ENCODE data around the gene DFFB. TPM values are rescaled to one million over a fixed set of nuclear protein-coding genes. Genes with fewer than 3 reads are reported as not detected.

DFFB gene
- total and polyA plus RNA-seq, 5 donors from 2014 or later, result 11.2 to 15.4 (median 13.2) TPM

DNA sequence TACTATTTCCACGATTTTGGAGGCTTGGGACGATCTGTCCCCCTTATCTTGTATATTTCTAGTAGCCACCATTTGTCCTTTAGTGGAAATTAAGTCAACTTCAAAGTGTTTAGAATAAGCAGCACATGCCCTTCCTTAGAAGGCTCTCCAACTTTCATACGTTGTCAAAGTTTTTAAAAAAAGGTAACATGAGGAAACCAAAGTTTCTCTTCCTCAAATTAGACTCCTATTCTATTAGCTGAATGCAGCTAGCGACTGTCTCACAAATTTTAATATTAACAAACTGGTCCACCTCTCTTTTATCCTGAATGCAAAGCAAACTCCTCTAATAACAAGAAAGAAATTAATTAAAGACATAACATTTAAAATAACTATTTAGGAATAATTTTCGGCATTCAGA, 35.9 kb downstream of the DFFB start:
- Histone ChIP-seq H3K27ac (ENCODE audit: insufficient read depth, low read length, poor library complexity, severe bottlenecking) (no peak overlapping the region), H3K4me3 (ENCODE audit: low read depth, low read length) (no peak overlapping the region), H3K36me3 (ENCODE audit: control insufficient read depth, insufficient read depth, low read length) (peaks cover 42% of the 10 kb centered on the region), H3K4me1 (ENCODE audit: control insufficient read depth, insufficient read depth, low read length, poor library complexity, severe bottlenecking) (no peaks in the 10 kb centered on the region), H3K9me3 (ENCODE audit: control insufficient read depth in 2 of 2, low read length in 2 of 2) (peaks cover 0 to 6% of the 10 kb centered on the region in 2 experiments), H3K27me3 (ENCODE audit: control insufficient read depth, insufficient read depth, low read length) (no peaks in the 10 kb centered on the region)
- peaks cover 22% of the 10 kb centered on the region for H3K36me3 Mint-ChIP-seq
- no peak overlapping the region for H3K4me3 Mint-ChIP-seq
- ATAC-seq (ENCODE audit: low read depth in 2 of 2) (no peak), DNase-seq (no peak)
- H3K4me1 Mint-ChIP-seq, result peaks cover 7 to 28% (median 18%) of the 10 kb centered on the region in 4 donors
- H3K27ac Mint-ChIP-seq, result peak overlapping the region in 1 of 3 donors; percentile 50
- H3K27me3 Mint-ChIP-seq, result no peaks in the 10 kb centered on the region
- peaks cover 0 to 9% (median 4%) of the 10 kb centered on the region in 7 donors for H3K9me3 Mint-ChIP-seq

DNA sequence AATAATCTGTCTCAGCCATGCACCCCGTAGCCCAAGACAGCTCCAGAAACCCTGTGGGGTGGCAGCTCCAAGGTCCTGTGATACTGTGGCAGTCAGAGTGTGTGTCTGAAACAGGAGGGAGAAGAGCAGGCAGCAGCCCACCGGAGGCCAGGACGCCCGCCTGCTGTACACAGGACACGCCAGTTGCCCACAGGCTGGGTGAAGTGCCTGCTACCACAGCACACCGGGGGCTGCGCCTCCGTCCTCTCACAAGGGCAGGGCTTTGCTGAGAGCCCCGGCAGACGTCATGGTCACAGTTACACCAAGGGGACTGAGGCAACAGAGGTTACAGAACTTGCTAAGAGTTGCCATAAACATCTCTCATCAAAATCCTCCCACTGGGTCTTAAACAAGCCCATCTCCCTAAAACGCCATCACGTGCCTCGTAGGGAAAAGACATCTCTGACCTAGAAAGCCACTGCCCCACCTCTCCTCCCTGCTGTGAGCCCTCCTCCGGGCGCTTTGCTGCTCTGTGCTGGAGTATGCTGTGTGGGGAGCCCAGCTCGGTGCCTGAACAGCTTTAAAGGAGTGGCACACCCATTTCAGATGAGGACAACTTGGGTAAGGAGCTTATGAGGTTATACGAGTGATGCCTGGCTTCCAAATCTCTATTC, 37.5 kb downstream of the DFFB start:
- Histone ChIP-seq H3K4me1 (ENCODE audit: control insufficient read depth, insufficient read depth, low read length, poor library complexity, severe bottlenecking) (peaks cover 9% of the 10 kb centered on the region), H3K4me3 (ENCODE audit: low read depth, low read length) (no peak overlapping the region), H3K27ac (ENCODE audit: insufficient read depth, low read length, poor library complexity, severe bottlenecking) (no peak overlapping the region), H3K9me3 (ENCODE audit: control insufficient read depth in 2 of 2, low read length in 2 of 2) (peaks cover 0 to 10% of the 10 kb centered on the region in 2 experiments), H3K36me3 (ENCODE audit: control insufficient read depth, insufficient read depth, low read length) (peaks cover 31% of the 10 kb centered on the region), H3K27me3 (ENCODE audit: control insufficient read depth, insufficient read depth, low read length) (no peaks in the 10 kb centered on the region)
- Mint-ChIP-seq H3K4me3 (peak overlapping the region in 1 of 4 donors; percentile 83), H3K9me3 (peaks cover 0 to 14% (median 4%) of the 10 kb centered on the region in 7 donors), H3K4me1 (peaks cover 14 to 41% (median 26%) of the 10 kb centered on the region in 4 donors), H3K27me3 (no peaks in the 10 kb centered on the region), H3K36me3 (peaks cover 22% of the 10 kb centered on the region), H3K27ac (no peak overlapping the region)
- DNase-seq (no peak), ATAC-seq (ENCODE audit: low read depth in 2 of 2) (no peak)

DNA sequence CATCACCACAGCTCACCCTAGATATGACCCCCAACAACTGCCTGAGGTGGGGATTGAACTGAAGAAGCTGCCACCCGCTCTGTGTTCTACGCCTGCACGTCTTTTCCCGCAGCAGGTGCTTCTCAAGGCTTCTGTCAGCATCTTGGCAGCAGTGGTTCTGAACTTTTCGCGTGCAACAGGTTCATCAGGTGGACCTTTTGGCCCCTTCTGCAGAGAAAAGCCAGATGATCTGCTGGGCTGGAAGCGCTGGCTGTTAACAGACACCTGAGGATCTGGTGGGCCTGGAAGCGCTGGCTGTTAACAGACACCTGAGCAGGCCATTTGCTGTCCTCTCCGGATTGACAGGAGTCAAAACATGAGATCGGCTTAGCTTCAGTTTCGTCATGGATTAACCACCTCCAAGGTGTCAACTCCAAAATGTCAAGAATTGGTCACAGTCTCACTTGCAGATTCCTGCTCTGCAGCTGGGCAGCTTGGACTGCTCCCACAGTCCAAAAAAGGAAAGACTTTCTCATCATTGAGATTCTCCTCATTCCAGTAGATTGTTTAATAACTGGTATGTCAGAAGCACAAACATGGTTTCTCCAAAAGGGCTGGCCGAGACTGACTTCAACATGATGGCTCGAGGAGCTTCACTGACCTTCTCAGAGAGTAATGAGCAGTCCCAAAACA, 38.1 kb downstream of the DFFB start:
- DNase-seq, result no peak
- no peak for ATAC-seq (ENCODE audit: low read depth in 2 of 2)
- Histone ChIP-seq H3K4me1 (ENCODE audit: control insufficient read depth, insufficient read depth, low read length, poor library complexity, severe bottlenecking) (peaks cover 9% of the 10 kb centered on the region), H3K4me3 (ENCODE audit: low read depth, low read length) (no peak overlapping the region), H3K27me3 (ENCODE audit: control insufficient read depth, insufficient read depth, low read length) (no peaks in the 10 kb centered on the region), H3K9me3 (ENCODE audit: control insufficient read depth in 2 of 2, low read length in 2 of 2) (peaks cover 0 to 10% of the 10 kb centered on the region in 2 experiments), H3K36me3 (ENCODE audit: control insufficient read depth, insufficient read depth, low read length) (peaks cover 24% of the 10 kb centered on the region), H3K27ac (ENCODE audit: insufficient read depth, low read length, poor library complexity, severe bottlenecking) (no peak overlapping the region)
- Mint-ChIP-seq H3K36me3 (peaks cover 16% of the 10 kb centered on the region), H3K9me3 (peaks cover 0 to 14% (median 4%) of the 10 kb centered on the region in 7 donors), H3K27ac (no peak overlapping the region), H3K27me3 (no peaks in the 10 kb centered on the region), H3K4me3 (peak overlapping the region in 2 of 4 donors; percentile 35 to 83), H3K4me1 (peaks cover 14 to 42% (median 28%) of the 10 kb centered on the region in 4 donors)

DNA sequence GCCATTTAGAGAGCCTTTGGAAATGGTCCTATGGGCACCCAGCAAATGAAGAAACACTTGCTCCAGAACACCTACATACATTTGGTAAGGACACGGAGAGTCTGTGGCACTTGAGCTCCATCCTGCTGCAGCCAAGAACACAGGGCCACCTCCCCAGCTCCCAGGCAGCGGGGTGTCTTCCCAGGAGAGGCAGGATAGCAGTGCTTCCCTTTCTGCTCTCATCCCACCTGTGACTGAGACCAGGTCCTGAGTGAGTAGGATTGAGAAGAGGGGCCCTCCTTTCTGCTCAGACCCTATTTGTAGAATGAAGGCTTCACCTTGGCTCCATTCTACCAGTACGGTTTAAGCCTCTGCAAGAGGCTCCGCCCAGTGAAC, 38.7 kb downstream of the DFFB start:
- Histone ChIP-seq H3K27me3 (ENCODE audit: control insufficient read depth, insufficient read depth, low read length) (no peaks in the 10 kb centered on the region), H3K9me3 (ENCODE audit: control insufficient read depth in 2 of 2, low read length in 2 of 2) (peaks cover 0 to 10% of the 10 kb centered on the region in 2 experiments), H3K4me1 (ENCODE audit: control insufficient read depth, insufficient read depth, low read length, poor library complexity, severe bottlenecking) (peaks cover 11% of the 10 kb centered on the region), H3K4me3 (ENCODE audit: low read depth, low read length) (no peak overlapping the region), H3K36me3 (ENCODE audit: control insufficient read depth, insufficient read depth, low read length) (peaks cover 19% of the 10 kb centered on the region), H3K27ac (ENCODE audit: insufficient read depth, low read length, poor library complexity, severe bottlenecking) (no peak overlapping the region)
- no peaks in the 10 kb centered on the region for H3K27me3 Mint-ChIP-seq
- DNase-seq, result no peak
- peaks cover 16% of the 10 kb centered on the region for H3K36me3 Mint-ChIP-seq
- peak overlapping the region in 1 of 4 donors; percentile 35 for H3K4me3 Mint-ChIP-seq
- peaks cover 0 to 14% (median 4%) of the 10 kb centered on the region in 7 donors for H3K9me3 Mint-ChIP-seq
- ATAC-seq (ENCODE audit: low read depth in 2 of 2), result no peak
- no peak overlapping the region for H3K27ac Mint-ChIP-seq
- peaks cover 14 to 47% (median 27%) of the 10 kb centered on the region in 4 donors for H3K4me1 Mint-ChIP-seq

DNA sequence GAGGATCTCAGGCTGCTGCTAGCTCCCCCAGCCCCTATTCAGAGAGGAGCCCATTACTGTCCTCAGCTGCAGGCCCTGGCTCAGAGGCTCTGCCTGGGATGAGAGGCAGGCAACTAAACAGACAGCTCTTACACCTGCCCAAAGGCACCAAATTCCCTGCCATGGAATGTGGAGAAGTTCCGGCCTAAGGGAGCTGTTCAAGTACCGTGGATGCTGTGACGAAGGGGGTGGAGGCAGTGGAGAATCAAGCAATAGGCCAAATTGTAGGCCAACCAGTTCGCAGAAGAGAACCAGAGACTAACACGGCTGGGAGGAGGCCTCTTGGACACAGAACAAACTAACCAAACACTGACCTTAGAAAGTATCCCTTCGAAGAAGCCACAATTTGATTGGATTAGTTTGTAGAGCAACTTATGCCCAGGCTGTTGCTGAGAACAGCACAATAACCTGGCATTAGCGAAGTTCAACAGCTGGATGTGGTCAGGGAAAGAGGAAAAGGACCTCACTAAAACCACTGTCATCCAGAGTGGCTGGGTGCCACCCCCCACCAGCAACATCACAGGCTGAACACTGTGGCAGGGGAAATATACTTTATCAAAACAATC, 39.2 kb downstream of the DFFB start:
- peaks cover 16% of the 10 kb centered on the region for H3K36me3 Mint-ChIP-seq
- H3K4me3 Mint-ChIP-seq, result peak overlapping the region in 1 of 4 donors; percentile 90
- H3K27ac Mint-ChIP-seq, result no peak overlapping the region

DNA sequence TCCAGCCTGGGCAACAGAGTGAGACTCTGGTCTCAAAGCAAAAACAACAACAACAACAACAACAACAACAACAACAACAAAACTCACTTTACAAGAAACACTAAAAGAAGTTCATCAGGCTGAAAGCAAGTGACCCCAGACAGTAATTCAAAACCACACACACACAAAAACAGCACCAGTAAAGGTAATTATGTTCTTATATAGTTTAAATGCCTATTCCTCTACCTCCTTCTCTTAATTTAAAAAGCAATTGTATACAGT, 41.1 kb downstream of the DFFB start:
- Histone ChIP-seq H3K36me3 (ENCODE audit: control insufficient read depth, insufficient read depth, low read length) (peaks cover 12% of the 10 kb centered on the region), H3K9me3 (ENCODE audit: control insufficient read depth in 2 of 2, low read length in 2 of 2) (peaks cover 0 to 10% of the 10 kb centered on the region in 2 experiments), H3K4me1 (ENCODE audit: control insufficient read depth, insufficient read depth, low read length, poor library complexity, severe bottlenecking) (peaks cover 34% of the 10 kb centered on the region), H3K27me3 (ENCODE audit: control insufficient read depth, insufficient read depth, low read length) (no peaks in the 10 kb centered on the region), H3K27ac (ENCODE audit: insufficient read depth, low read length, poor library complexity, severe bottlenecking) (no peak overlapping the region), H3K4me3 (ENCODE audit: low read depth, low read length) (no peak overlapping the region)
- Mint-ChIP-seq H3K27ac (peak overlapping the region in 1 of 3 donors; percentile 7), H3K4me1 (peaks cover 14 to 63% (median 37%) of the 10 kb centered on the region in 4 donors), H3K36me3 (peaks cover 16% of the 10 kb centered on the region), H3K27me3 (no peaks in the 10 kb centered on the region), H3K9me3 (peaks cover 0 to 14% (median 4%) of the 10 kb centered on the region in 7 donors), H3K4me3 (peak overlapping the region; percentile 71 to 90 (median 84))
- DNase-seq, result no peak
- no peak for ATAC-seq (ENCODE audit: low read depth in 2 of 2)

More for the DNA sequence above, 39.2 kb downstream of the DFFB start:
- Histone ChIP-seq H3K4me1 (ENCODE audit: control insufficient read depth, insufficient read depth, low read length, poor library complexity, severe bottlenecking) (peaks cover 15% of the 10 kb centered on the region), H3K9me3 (ENCODE audit: control insufficient read depth in 2 of 2, low read length in 2 of 2) (peaks cover 0 to 10% of the 10 kb centered on the region in 2 experiments), H3K36me3 (ENCODE audit: control insufficient read depth, insufficient read depth, low read length) (peaks cover 14% of the 10 kb centered on the region), H3K4me3 (ENCODE audit: low read depth, low read length) (no peak overlapping the region), H3K27ac (ENCODE audit: insufficient read depth, low read length, poor library complexity, severe bottlenecking) (no peak overlapping the region), H3K27me3 (ENCODE audit: control insufficient read depth, insufficient read depth, low read length) (no peaks in the 10 kb centered on the region)
- Mint-ChIP-seq H3K4me1 (peaks cover 14 to 48% (median 27%) of the 10 kb centered on the region in 4 donors), H3K9me3 (peaks cover 0 to 14% (median 4%) of the 10 kb centered on the region in 7 donors), H3K27me3 (no peaks in the 10 kb centered on the region)
- no peak for DNase-seq
- ATAC-seq (ENCODE audit: low read depth in 2 of 2), result no peak

DNA sequence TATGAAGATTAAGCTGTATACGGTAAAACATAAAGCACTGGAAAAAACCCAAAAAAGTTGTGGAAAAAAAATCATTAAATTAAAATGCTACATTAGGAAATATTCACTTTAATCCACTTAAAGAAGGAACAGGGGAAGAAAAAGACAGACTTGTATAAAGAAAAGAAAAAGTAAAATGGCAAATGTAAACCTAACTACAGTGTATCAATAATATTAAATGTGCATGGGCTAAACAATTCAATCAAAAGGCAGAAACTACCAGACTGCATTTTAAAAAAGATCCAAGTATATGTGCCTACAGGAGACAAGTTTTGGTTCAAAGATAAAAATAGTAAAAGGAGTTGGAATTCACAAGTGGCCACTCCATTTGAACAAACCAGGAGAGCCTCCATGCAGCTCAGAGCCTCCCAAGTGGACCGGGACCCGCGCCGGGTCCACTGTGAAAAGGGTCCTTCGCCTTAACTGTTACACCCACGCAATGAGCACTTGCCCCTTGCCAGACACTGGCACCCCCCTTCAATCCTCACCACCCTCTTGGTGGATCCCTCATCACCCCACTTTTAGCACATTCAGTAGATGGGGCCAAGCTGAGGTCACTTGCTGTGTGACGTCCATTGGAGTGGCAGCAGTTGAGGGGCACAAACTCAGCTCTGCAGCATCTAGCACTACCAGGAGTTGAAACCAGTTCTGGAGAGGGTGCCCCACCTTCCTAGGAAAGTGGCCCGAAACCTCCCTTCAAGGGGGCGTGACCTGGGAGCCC, 41.9 kb downstream of the DFFB start:
- no peaks in the 10 kb centered on the region for H3K27me3 ChIP-seq (ENCODE audit: control insufficient read depth, insufficient read depth, low read length)
- peaks cover 16% of the 10 kb centered on the region for H3K36me3 Mint-ChIP-seq
- H3K27ac ChIP-seq (ENCODE audit: insufficient read depth, low read length, poor library complexity, severe bottlenecking), result peak overlapping the region; percentile 93
- peaks cover 0 to 14% (median 4%) of the 10 kb centered on the region in 7 donors for H3K9me3 Mint-ChIP-seq
- DNase-seq (no peak), ATAC-seq (ENCODE audit: low read depth in 2 of 2) (no peak)
- H3K36me3 ChIP-seq (ENCODE audit: control insufficient read depth, insufficient read depth, low read length), result peaks cover 12% of the 10 kb centered on the region
- peak overlapping the region; percentile 2 to 52 (median 51) for H3K27ac Mint-ChIP-seq
- peaks cover 0 to 10% of the 10 kb centered on the region in 2 experiments for H3K9me3 ChIP-seq (ENCODE audit: control insufficient read depth in 2 of 2, low read length in 2 of 2)
- H3K27me3 Mint-ChIP-seq, result no peaks in the 10 kb centered on the region
- H3K4me1 Mint-ChIP-seq, result peaks cover 14 to 66% (median 41%) of the 10 kb centered on the region in 4 donors
- peak overlapping the region; percentile 67 for H3K4me3 ChIP-seq (ENCODE audit: low read depth, low read length)
- H3K4me1 ChIP-seq (ENCODE audit: control insufficient read depth, insufficient read depth, low read length, poor library complexity, severe bottlenecking), result peaks cover 42% of the 10 kb centered on the region
- peak overlapping the region; percentile 83 to 95 (median 90) for H3K4me3 Mint-ChIP-seq
